IMR-90 (cell line): ENCODE data around the gene ABCC3. TPM values are rescaled to one million over a fixed set of nuclear protein-coding genes. Genes with fewer than 3 reads are reported as not detected.

ENCODE experiments used
- ATAC-seq: fragments of 200-7000 bp; cut with Tn5 transposase; 2 replicates; pipeline ENCODE4 v1.9.1; 2020; ENCODE audit warnings: low read depth, mild to moderate bottlenecking, moderate library complexity
- BruUV-seq: library from RNA; stranded (reverse); fragments of 400-500 nt; replicated peaks from 2 replicates; lab custom pipeline; 2021; lab: Mats Ljungman, UMichigan
- CTCF ChIA-PET: fragments of 300-600 bp; formaldehyde crosslinking; extraction: SDS; loops from one replicate; lab custom pipeline; 2021; ENCODE audit warnings: antibody characterized with exemption; lab: Yijun Ruan, JAX
- POLR2A ChIA-PET: fragments of 300-600 bp; sonication (Branson Sonifier 250); formaldehyde crosslinking; loops from one replicate; lab custom pipeline; 2022; ENCODE audit warnings: antibody characterized with exemption; ENCODE audit not compliant: unreplicated experiment; lab: Charles Lee
- DNase-seq: peaks from one replicate; pipeline ENCODE4 v3.0.0; 2013
- H2AFZ ChIP-seq: replicated peaks from 2 replicates; pipeline ENCODE3; 2013; ENCODE audit warnings: low read length, mild to moderate bottlenecking; ENCODE audit not compliant: poor library complexity
- H2AK5ac ChIP-seq: 2 replicates; pipeline ENCODE4 v1.6.1; 2013; ENCODE audit warnings: low read depth, low read length, inconsistent platforms
- H2AK9ac ChIP-seq: replicated peaks from 2 replicates; pipeline ENCODE3; 2013; ENCODE audit warnings: mild to moderate bottlenecking, low read depth, low read length, moderate library complexity; ENCODE audit not compliant: poor library complexity
- H2BK120ac ChIP-seq: 2 replicates; pipeline ENCODE4 v1.6.1; 2013; ENCODE audit warnings: low read depth, low read length, inconsistent platforms
- H2BK15ac ChIP-seq: 3 replicates; pipeline ENCODE4 v1.6.1; 2013; ENCODE audit warnings: low read depth, low read length, inconsistent platforms
- H2BK20ac ChIP-seq: 2 replicates; pipeline ENCODE4 v1.6.1; 2013; ENCODE audit warnings: low read depth, mild to moderate bottlenecking, inconsistent platforms, low read length, moderate library complexity
- H2BK5ac ChIP-seq: 2 replicates; pipeline ENCODE4 v1.6.1; 2013; ENCODE audit warnings: mild to moderate bottlenecking, low read depth, low read length, inconsistent platforms; ENCODE audit not compliant: poor library complexity, severe bottlenecking
- H3K14ac ChIP-seq: replicated peaks from 2 replicates; pipeline ENCODE4 v1.6.1; 2013; ENCODE audit warnings: low read depth, low read length, inconsistent platforms
- H3K18ac ChIP-seq: 2 replicates; pipeline ENCODE4 v1.6.1; 2013; ENCODE audit warnings: low read depth, low read length, control low read depth
- H3K23ac ChIP-seq: 2 replicates; pipeline ENCODE4 v1.6.1; 2013; ENCODE audit warnings: low read depth, low read length, inconsistent platforms
- H3K27ac ChIP-seq: 2 replicates; pipeline ENCODE4 v1.5.1; 2013; ENCODE audit warnings: mild to moderate bottlenecking, control low read depth, low read length; ENCODE audit not compliant: insufficient read depth
- H3K27me3 ChIP-seq: 2 replicates; pipeline ENCODE4 v1.6.1; 2013; ENCODE audit warnings: low read length; ENCODE audit not compliant: control insufficient read depth, insufficient read depth
- H3K36me3 ChIP-seq: 2 replicates; pipeline ENCODE4 v1.6.1; 2013; ENCODE audit warnings: low read length, mixed read lengths; ENCODE audit not compliant: control insufficient read depth, insufficient read depth
- H3K4ac ChIP-seq: 2 replicates; pipeline ENCODE4 v1.6.1; 2013; ENCODE audit warnings: low read depth, low read length, inconsistent platforms
- H3K4me1 ChIP-seq: 2 replicates; pipeline ENCODE4 v1.6.1; 2013; ENCODE audit warnings: low read length, mixed read lengths; ENCODE audit not compliant: control insufficient read depth, insufficient read depth
- H3K4me2 ChIP-seq: 2 replicates; pipeline ENCODE4 v1.6.1; 2013; ENCODE audit warnings: low read depth, mild to moderate bottlenecking, control low read depth, low read length, moderate library complexity
- H3K4me3 ChIP-seq: 2 replicates; pipeline ENCODE4 v1.5.1; 2013; ENCODE audit warnings: low read depth, mild to moderate bottlenecking, control low read depth, low read length, moderate library complexity; ENCODE audit not compliant: insufficient read depth
- H3K56ac ChIP-seq: 2 replicates; pipeline ENCODE4 v1.6.1; 2013; ENCODE audit warnings: low read length, inconsistent platforms; ENCODE audit not compliant: insufficient read depth; ENCODE audit errors: extremely low read depth
- H3K79me1 ChIP-seq, 2 experiments: 2 replicates each; pipeline ENCODE4 v1.6.1; 2013; ENCODE audit warnings: low read length in 2 of 2, inconsistent platforms in 1 of 2, low read depth in 1 of 2
- H3K9ac ChIP-seq: 2 replicates; pipeline ENCODE4 v1.6.1; 2013; ENCODE audit warnings: low read depth, low read length, control low read depth
- H3K9me1 ChIP-seq: 2 replicates; pipeline ENCODE4 v1.6.1; 2013; ENCODE audit warnings: low read length, inconsistent platforms; ENCODE audit not compliant: insufficient read depth
- H3K9me3 ChIP-seq: 2 replicates; pipeline ENCODE4 v1.6.1; 2013; ENCODE audit warnings: low read length; ENCODE audit not compliant: control insufficient read depth, insufficient read depth
- H4K20me1 ChIP-seq: 2 replicates; pipeline ENCODE4 v1.6.1; 2013; ENCODE audit warnings: low read length, inconsistent platforms; ENCODE audit not compliant: insufficient read depth
- H4K5ac ChIP-seq: 2 replicates; pipeline ENCODE4 v1.6.1; 2013; ENCODE audit warnings: mild to moderate bottlenecking, low read depth, low read length, control low read depth
- H4K8ac ChIP-seq, 2 experiments: 2 replicates each; pipeline ENCODE4 v1.6.1; 2013; ENCODE audit warnings: low read depth in 2 of 2, low read length in 2 of 2, control low read depth in 1 of 2, inconsistent platforms in 1 of 2
- H4K91ac ChIP-seq: 2 replicates; pipeline ENCODE4 v1.6.1; 2013; ENCODE audit warnings: low read depth, low read length, inconsistent platforms; ENCODE audit not compliant: insufficient read depth
- BHLHE40 ChIP-seq: fragments of 150-350 bp; IDR thresholded peaks from 2 replicates; pipeline ENCODE4 v1.6.1; 2016; ENCODE audit warnings: mild to moderate bottlenecking, low read depth, low read length
- CHD1 ChIP-seq: IDR thresholded peaks from 2 replicates; pipeline ENCODE4 v1.6.1; 2012; ENCODE audit warnings: low read depth, low read length, improper control_type of control experiment
- CTCF ChIP-seq: conservative IDR thresholded peaks from 2 replicates; pipeline ENCODE4 v1.5.1; 2012; ENCODE audit warnings: mild to moderate bottlenecking, low read depth, low read length, improper control_type of control experiment
- FOS ChIP-seq: fragments of 150-350 bp; IDR thresholded peaks from 2 replicates; pipeline ENCODE4 v1.6.1; 2016; ENCODE audit warnings: low read depth, low read length
- MAFK ChIP-seq: IDR thresholded peaks from 2 replicates; pipeline ENCODE4 v1.6.1; 2012; ENCODE audit warnings: low read depth, low read length, improper control_type of control experiment
- MAZ ChIP-seq: IDR thresholded peaks from 2 replicates; pipeline ENCODE4 v1.6.1; 2012; ENCODE audit warnings: low read depth, mild to moderate bottlenecking, low read length, improper control_type of control experiment, moderate library complexity, borderline replicate concordance
- MXI1 ChIP-seq: IDR thresholded peaks from 2 replicates; pipeline ENCODE4 v1.6.1; 2012; ENCODE audit warnings: low read depth, mild to moderate bottlenecking, low read length, moderate library complexity, borderline replicate concordance
- NFE2L2 ChIP-seq: fragments of 150-350 bp; IDR thresholded peaks from 2 replicates; pipeline ENCODE4 v1.6.1; 2016; ENCODE audit warnings: low read depth, mild to moderate bottlenecking, low read length
- RCOR1 ChIP-seq: IDR thresholded peaks from 2 replicates; pipeline ENCODE4 v1.6.1; 2012; ENCODE audit warnings: mild to moderate bottlenecking, low read length, improper control_type of control experiment; ENCODE audit not compliant: insufficient replicate concordance
- RFX5 ChIP-seq: IDR thresholded peaks from 2 replicates; pipeline ENCODE4 v1.8.0; 2012; ENCODE audit warnings: low read depth, mild to moderate bottlenecking, low read length, moderate library complexity
- SMC3 ChIP-seq: fragments of 150-350 bp; IDR thresholded peaks from 2 replicates; pipeline ENCODE4 v1.6.1; 2016; ENCODE audit warnings: low read depth, mild to moderate bottlenecking, antibody characterized with exemption, low read length, moderate library complexity
- WGBS, 2 experiments: methylation state at CpG; one replicate each; pipeline versions ENCODE4 v1.1.5 to v1.1.7; 2013; ENCODE audit warnings: missing lambda C conversion rate in 2 of 2; ENCODE audit not compliant: insufficient read length in 1 of 2; ENCODE audit errors: extremely low coverage in 2 of 2; 5-methylcytosine and 5-hydroxymethylcytosine counted together
- dilution Hi-C: fragments of 300-500 bp; cut with HindIII; formaldehyde crosslinking; loops from one replicate; pipeline ENCODE4 v1.14.3; 2018; ENCODE audit warnings: low sequenced_read_pairs; ENCODE audit not compliant: unreplicated experiment
- in situ Hi-C: fragments of 300-500 bp; cut with MboI; formaldehyde crosslinking; loops from 3 replicates; pipeline ENCODE4 v1.14.3; 2019; ENCODE audit warnings: low sequenced_read_pairs, inconsistent platforms, mixed read lengths
- intact Hi-C: fragments of 100-400 bp; cut with micrococcal nuclease; formaldehyde crosslinking; loops from 2 replicates; pipeline ENCODE4 v1.10.0; 2022
- polyA plus RNA-seq, 3 experiments: library from polyadenylated mRNA; depleted of rRNA; stranded (reverse); fragments of >200 nt; gene quantifications; 2 replicates each; pipeline ENCODE4 v1.2.3, GENCODE V29; 2012; ENCODE audit warnings: low replicate concordance in 1 of 3
- total RNA-seq: library from RNA; depleted of rRNA; stranded (reverse); fragments of >200 nt; gene quantifications from 2 replicates; pipeline ENCODE4 v1.2.3, GENCODE V29; 2012
- TF ChIP-seq, protein P1 (sequence below): fragments of 150-350 bp; IDR thresholded peaks from 2 replicates; pipeline ENCODE4 v1.6.1; 2016; ENCODE audit warnings: low read depth, mild to moderate bottlenecking, low read length, moderate library complexity, borderline replicate concordance

The ABCC3 gene
- total and polyA plus RNA-seq, 2 of the 4 experiments (the other 2 are of a cell fraction), result 3.2 to 6.6 TPM

- H3K4ac ChIP-seq, result no peak overlapping the region
- H3K9me1 ChIP-seq, result no peaks in the 10 kb centered on the region
- peaks cover 10% of the 10 kb centered on the region; the same call in 1 of the 2 replicates for H4K20me1 ChIP-seq
- no peak overlapping the region for H3K9ac ChIP-seq
- TF ChIP-seq MXI1 (no peak), CTCF (no peak), RFX5 (no peak), BHLHE40 (no peak), MAFK (no peak), CHD1 (no peak), NFE2L2 (no peak), MAZ (no peak), RCOR1 (no peak), FOS (no peak), SMC3 (no peak)
- TF ChIP-seq, protein P1, sequence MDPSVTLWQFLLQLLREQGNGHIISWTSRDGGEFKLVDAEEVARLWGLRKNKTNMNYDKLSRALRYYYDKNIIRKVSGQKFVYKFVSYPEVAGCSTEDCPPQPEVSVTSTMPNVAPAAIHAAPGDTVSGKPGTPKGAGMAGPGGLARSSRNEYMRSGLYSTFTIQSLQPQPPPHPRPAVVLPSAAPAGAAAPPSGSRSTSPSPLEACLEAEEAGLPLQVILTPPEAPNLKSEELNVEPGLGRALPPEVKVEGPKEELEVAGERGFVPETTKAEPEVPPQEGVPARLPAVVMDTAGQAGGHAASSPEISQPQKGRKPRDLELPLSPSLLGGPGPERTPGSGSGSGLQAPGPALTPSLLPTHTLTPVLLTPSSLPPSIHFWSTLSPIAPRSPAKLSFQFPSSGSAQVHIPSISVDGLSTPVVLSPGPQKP, result no peak
- 0 out of 2 replicates have a peak, but pooled peaks cover 1% of the 10 kb centered on the region for H3K27me3 ChIP-seq
- no peak overlapping the region for H3K14ac ChIP-seq
- H2AK9ac ChIP-seq, result no peak overlapping the region
- H4K5ac ChIP-seq, result no peak overlapping the region
- no peak overlapping the region for H2BK20ac ChIP-seq
- no peak overlapping the region for H2BK5ac ChIP-seq
- WGBS, 2 experiments, result no CpG with 5 or more reads among the region's 3 CpGs
- no peaks in the 10 kb centered on the region for H3K4me1 ChIP-seq
- POLR2A ChIA-PET, result no interaction called here
- no TSS peak for BruUV-seq
- no peak overlapping the region for H2BK120ac ChIP-seq
- H3K9me3 ChIP-seq, result no peaks in the 10 kb centered on the region
- H4K8ac ChIP-seq, result no peak overlapping the region
- H4K91ac ChIP-seq, result no peak overlapping the region
- H3K27ac ChIP-seq, result no peak overlapping the region
- no peaks in the 10 kb centered on the region for H3K36me3 ChIP-seq
- in situ Hi-C loops (no loop called here), dilution Hi-C loops (no loop called here), intact Hi-C loops (no loop called here)
- no peak overlapping the region for H3K4me2 ChIP-seq
- ATAC-seq (no peak), DNase-seq (no peak)
- CTCF ChIA-PET, result no interaction called here
- H3K79me1 ChIP-seq, result peaks cover 0 to 5% of the 10 kb centered on the region in 2 experiments; a peak in 2 of 4 replicates
- H3K23ac ChIP-seq, result no peak overlapping the region
- H2AK5ac ChIP-seq, result no peak overlapping the region
- H3K4me3 ChIP-seq, result no peak overlapping the region
- H3K56ac ChIP-seq, result no peak overlapping the region
- no peak overlapping the region for H2BK15ac ChIP-seq
- no peak overlapping the region for H3K18ac ChIP-seq
- H2AFZ ChIP-seq, result no peak overlapping the region
Observed at GRCh38 chr17:50715471-50715870, 80.8 kb downstream of the ABCC3 start.
